H1 (cell line): ENCODE data around the gene NDUFB5. TPM values are rescaled to one million over a fixed set of nuclear protein-coding genes. Genes with fewer than 3 reads are reported as not detected.
A peak's percentile ranks its signal among the peaks of the same experiment; 100 is the strongest.

Source experiments
- ASH2L ChIP-seq: fragments of 200-600, 300-600 bp; sonication (generic); IDR thresholded peaks from one replicate; pipeline ENCODE4 v1.7.1; 2017; ENCODE audit warnings: low read length
- CBX5 ChIP-seq: fragments of 300-800, 300-1000 bp; sonication (generic); IDR thresholded peaks from 2 replicates; pipeline ENCODE4 v1.7.1; 2016; ENCODE audit warnings: antibody characterized with exemption, low read length, low read depth
- EGR1 ChIP-seq: IDR thresholded peaks from 2 replicates; pipeline ENCODE4 v1.6.1; 2011; ENCODE audit warnings: low read depth, low read length, borderline replicate concordance
- EP300 ChIP-seq, 2 experiments: IDR thresholded peaks; 1 replicate in 1 of 2; 2 replicates in 1 of 2; pipeline ENCODE4 v1.6.1; 2011 to 2012; ENCODE audit warnings: low read depth in 2 of 2, low read length in 2 of 2, mild to moderate bottlenecking in 2 of 2, borderline replicate concordance in 1 of 2, inconsistent platforms in 1 of 2, moderate library complexity in 1 of 2
- EZH2 ChIP-seq: fragments of 200-600 bp; sonication (generic); IDR thresholded peaks from 2 replicates; pipeline ENCODE4 v1.7.1; 2012; ENCODE audit warnings: low read depth, mild to moderate bottlenecking, moderate library complexity, low read length, inconsistent platforms; ENCODE audit not compliant: severe bottlenecking
- GABPA ChIP-seq: IDR thresholded peaks from 2 replicates; pipeline ENCODE4 v1.6.1; 2011; ENCODE audit warnings: mild to moderate bottlenecking, low read length, moderate library complexity, borderline replicate concordance; ENCODE audit not compliant: insufficient read depth
- HDAC6 ChIP-seq: IDR thresholded peaks from one replicate; pipeline ENCODE4 v1.7.1; 2012; ENCODE audit warnings: low read depth, mild to moderate bottlenecking, inconsistent platforms, low read length, moderate library complexity
- JUND ChIP-seq: IDR thresholded peaks from 2 replicates; pipeline ENCODE4 v1.6.1; 2011; ENCODE audit warnings: mild to moderate bottlenecking, improper control_type of control experiment, low read length
- KDM4A ChIP-seq: IDR thresholded peaks from one replicate; pipeline ENCODE4 v1.7.1; 2012; ENCODE audit warnings: low read depth, mild to moderate bottlenecking, moderate library complexity, low read length, inconsistent platforms; ENCODE audit not compliant: severe bottlenecking
- KDM5A ChIP-seq: fragments of 200-600 bp; IDR thresholded peaks from 2 replicates; pipeline ENCODE4 v1.7.1; 2012; ENCODE audit warnings: mild to moderate bottlenecking, low read length, inconsistent platforms, mixed read lengths
- RXRA ChIP-seq: IDR thresholded peaks from 2 replicates; pipeline ENCODE4 v1.6.1; 2011; ENCODE audit warnings: low read depth, mild to moderate bottlenecking, low read length, moderate library complexity; ENCODE audit not compliant: insufficient read depth
- SIRT6 ChIP-seq: IDR thresholded peaks from one replicate; pipeline ENCODE4 v1.7.1; 2012; ENCODE audit warnings: low read length, inconsistent platforms
- SRF ChIP-seq: IDR thresholded peaks from 2 replicates; pipeline ENCODE4 v1.6.1; 2011; ENCODE audit warnings: mild to moderate bottlenecking, low read depth, low read length, moderate library complexity
- TAF7 ChIP-seq: optimal IDR thresholded peaks from 2 replicates; pipeline ENCODE3; 2011; ENCODE audit warnings: low read depth, mild to moderate bottlenecking, inconsistent platforms, low read length, moderate library complexity, borderline replicate concordance
- TBP ChIP-seq: IDR thresholded peaks from 2 replicates; pipeline ENCODE4 v1.6.1; 2011; ENCODE audit warnings: low read depth, low read length, improper control_type of control experiment
- polyA plus RNA-seq, 7 experiments: library from polyadenylated mRNA; depleted of rRNA in 3 of 7; stranded (reverse) in 5 of 7; unstranded in 2 of 7; fragments of >200 nt in 5 of 7; fragments of 200-250 nt in 2 of 7; gene quantifications; 1 replicate in 5 of 7; 2 replicates in 1 of 7; 4 replicates in 1 of 7; pipeline versions ENCODE4 v1.2.1 to v1.2.3, GENCODE V29; 2011 to 2013; ENCODE audit warnings: missing spikeins in 2 of 7, mixed read lengths in 2 of 7
- total RNA-seq: library from RNA; stranded (reverse); fragmentation: NEBNext Ultra II Directional; extraction: Animal tissue kit (Norgen Biotek cat#: 25700); gene quantifications from 2 replicates; pipeline ENCODE4 v1.2.1, GENCODE V29; 2021
- TF ChIP-seq, protein P1 (sequence below), 3 experiments: IDR thresholded peaks; 1 replicate in 2 of 3; 2 replicates in 1 of 3; pipeline versions ENCODE4 v1.5.1 to v1.6.1; 2011; ENCODE audit warnings: low read length in 3 of 3, mild to moderate bottlenecking in 3 of 3, inconsistent platforms in 2 of 3, low read depth in 1 of 3, moderate library complexity in 1 of 3; ENCODE audit not compliant: insufficient read depth in 1 of 3; ENCODE audit errors: control extremely low read depth in 1 of 3
- TF ChIP-seq, protein P2 (sequence below): IDR thresholded peaks from 2 replicates; pipeline ENCODE4 v1.6.1; 2011; ENCODE audit warnings: low read depth, mild to moderate bottlenecking, low read length; ENCODE audit not compliant: insufficient read depth

NDUFB5 gene
- total and polyA plus RNA-seq, 2 of the 8 experiments (the other 6 are each of a cell fraction or from before 2014, with no cell fraction given) = 46.1 to 85.8 TPM

DNA sequence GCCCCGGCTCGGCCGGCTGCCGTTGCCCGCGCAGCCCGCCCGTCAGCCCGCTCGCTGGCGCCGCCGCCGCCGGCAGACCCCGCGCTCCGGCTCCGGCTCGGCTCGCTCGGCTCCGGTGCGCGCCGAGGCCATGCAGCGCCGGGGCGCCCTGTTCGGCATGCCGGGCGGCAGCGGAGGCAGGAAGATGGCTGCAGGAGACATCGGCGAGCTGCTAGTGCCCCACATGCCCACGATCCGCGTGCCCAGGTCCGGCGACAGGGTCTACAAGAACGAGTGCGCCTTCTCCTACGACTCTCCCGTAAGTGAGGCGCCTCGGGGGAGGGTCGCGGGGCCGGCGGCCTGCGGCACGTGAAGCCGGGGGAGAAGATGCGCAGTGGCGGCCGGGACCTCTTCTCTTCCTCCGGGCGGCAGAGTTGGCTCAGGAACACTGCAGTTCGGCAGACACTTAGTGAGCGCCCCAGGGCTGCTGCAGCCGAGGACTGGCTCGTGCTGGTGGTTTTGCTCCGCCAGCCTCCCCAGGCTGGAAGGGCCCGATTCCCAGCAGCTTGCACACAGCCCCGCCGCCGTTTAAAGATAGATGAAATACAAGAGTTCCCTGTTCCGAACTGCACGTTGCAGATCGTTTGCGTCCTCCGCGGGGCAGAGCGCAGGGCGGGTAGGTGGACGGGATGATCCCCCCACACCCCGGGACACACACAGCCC, 48.7 kb downstream of the NDUFB5 start (continued):
- TF ChIP-seq JUND (no peak), SRF (no peak), KDM4A (no peak), EGR1 (no peak), TAF7 (no peak), ASH2L (peak; percentile 80), HDAC6 (no peak), EP300 (IDR thresholded peaks at IDR 0.05; ENCODE audit: borderline replicate concordance in 1 of 2, low read depth in 2 of 2, low read length in 2 of 2) (no peak), EZH2 (no peak), SIRT6 (no peak), RXRA (no peak), CBX5 (no peak), TBP (peak; percentile 66), KDM5A (no peak), GABPA (no peak)
- TF ChIP-seq, protein P1, sequence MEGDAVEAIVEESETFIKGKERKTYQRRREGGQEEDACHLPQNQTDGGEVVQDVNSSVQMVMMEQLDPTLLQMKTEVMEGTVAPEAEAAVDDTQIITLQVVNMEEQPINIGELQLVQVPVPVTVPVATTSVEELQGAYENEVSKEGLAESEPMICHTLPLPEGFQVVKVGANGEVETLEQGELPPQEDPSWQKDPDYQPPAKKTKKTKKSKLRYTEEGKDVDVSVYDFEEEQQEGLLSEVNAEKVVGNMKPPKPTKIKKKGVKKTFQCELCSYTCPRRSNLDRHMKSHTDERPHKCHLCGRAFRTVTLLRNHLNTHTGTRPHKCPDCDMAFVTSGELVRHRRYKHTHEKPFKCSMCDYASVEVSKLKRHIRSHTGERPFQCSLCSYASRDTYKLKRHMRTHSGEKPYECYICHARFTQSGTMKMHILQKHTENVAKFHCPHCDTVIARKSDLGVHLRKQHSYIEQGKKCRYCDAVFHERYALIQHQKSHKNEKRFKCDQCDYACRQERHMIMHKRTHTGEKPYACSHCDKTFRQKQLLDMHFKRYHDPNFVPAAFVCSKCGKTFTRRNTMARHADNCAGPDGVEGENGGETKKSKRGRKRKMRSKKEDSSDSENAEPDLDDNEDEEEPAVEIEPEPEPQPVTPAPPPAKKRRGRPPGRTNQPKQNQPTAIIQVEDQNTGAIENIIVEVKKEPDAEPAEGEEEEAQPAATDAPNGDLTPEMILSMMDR (IDR thresholded peaks at IDR 0.05; ENCODE audit: control extremely low read depth in 1 of 3, insufficient read depth in 1 of 3, low read depth in 1 of 3, low read length in 3 of 3) = peak in 1 of 3 experiments; percentile 14; a peak in 1 of 4 replicates
- TF ChIP-seq, protein P2, sequence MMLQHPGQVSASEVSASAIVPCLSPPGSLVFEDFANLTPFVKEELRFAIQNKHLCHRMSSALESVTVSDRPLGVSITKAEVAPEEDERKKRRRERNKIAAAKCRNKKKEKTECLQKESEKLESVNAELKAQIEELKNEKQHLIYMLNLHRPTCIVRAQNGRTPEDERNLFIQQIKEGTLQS = no peak
